Adipose tissue (tissue), 3 donors: Measurements from ENCODE around the gene HSF2BP. TPM values are rescaled to one million over a fixed set of nuclear protein-coding genes. Genes with fewer than 3 reads are reported as not detected.
"Not testable (repeated sequence)": the region's sequence is repeated elsewhere in the genome, so short reads cannot be mapped to it uniquely, and the experiment has no call there.

Experiments used
- H3K27ac ChIP-seq: one replicate; pipeline ENCODE4 v1.5.1; 2013; ENCODE audit warnings: low read depth, low read length
- WGBS, 3 donors: extraction: QIAGEN DNeasy Blood & Tissue Kit; methylation state at CpG; one replicate each; pipeline ENCODE4 v1.1.7; 2013; 5-methylcytosine and 5-hydroxymethylcytosine counted together
- polyA plus RNA-seq, 3 donors: library from polyadenylated mRNA; stranded (reverse); fragments of 200-250 nt; gene quantifications; one replicate each; pipeline ENCODE4 v1.2.3, GENCODE V29; 2013
- donor health status: healthy with polysubstance abuse.
- donor health status: Bipolar disorder and iron deficiency.
- donor health status: healthy.

HSF2BP gene
- polyA plus RNA-seq, 3 donors: 0.09 to 0.34 (median 0.27) TPM

GRCh38 chr21:43689556-43690337 is 30.5 kb upstream of the HSF2BP start:
- 93 to 96% (median 93%) methylated on average over 30 to 32 of the region's 32 CpGs for WGBS, 3 donors
- H3K27ac ChIP-seq: no peak overlapping the region

DNA sequence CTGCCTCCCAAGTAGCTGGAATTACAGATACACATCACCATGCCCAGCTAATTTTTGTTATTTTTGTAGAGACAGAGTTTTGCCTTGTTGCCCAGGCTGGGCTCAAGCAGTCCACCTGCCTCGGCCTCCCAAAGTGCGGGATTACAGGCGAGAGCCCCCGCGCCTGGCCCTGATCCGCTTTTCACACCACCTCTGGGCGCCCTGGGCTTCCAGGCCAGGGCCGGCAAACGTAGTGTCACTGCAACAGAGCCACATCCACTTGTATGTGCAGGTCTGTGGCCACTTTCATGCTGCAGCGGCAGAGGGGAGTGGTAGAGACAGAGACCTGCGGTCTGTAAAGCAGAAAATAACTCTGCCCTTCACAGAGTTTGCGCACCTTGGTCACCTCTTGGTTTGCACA is 29.6 kb upstream of the HSF2BP start:
- WGBS, 3 donors: 94 to 96% (median 95%) methylated on average over 12 of the region's 12 CpGs
- no peak overlapping the region for H3K27ac ChIP-seq

GRCh38 chr21:43687566-43688399 is 28.5 kb upstream of the HSF2BP start:
- WGBS, 3 donors: 75 to 83% (median 76%) methylated on average over 27 of the region's 27 CpGs
- H3K27ac ChIP-seq: no peak overlapping the region

- H3K27ac ChIP-seq: no peak overlapping the region
- 78 to 88% (median 79%) methylated on average over 21 of the region's 21 CpGs for WGBS, 3 donors
These were observed 27.7 kb upstream of the HSF2BP start for GRCh38 chr21:43686811-43687565.

GRCh38 chr21:43684424-43684823 is 25.1 kb upstream of the HSF2BP start:
- WGBS, 3 donors: 59 to 86% (median 62%) methylated on average over 3 of the region's 3 CpGs
- H3K27ac ChIP-seq: no peak overlapping the region

- no peak overlapping the region for H3K27ac ChIP-seq
These were observed 22.4 kb upstream of the HSF2BP start for GRCh38 chr21:43681650-43682049.

GRCh38 chr21:43680421-43680820 is 21.1 kb upstream of the HSF2BP start:
- H3K27ac ChIP-seq: not testable (repeated sequence)
- WGBS, 3 donors: 80 to 98% (median 81%) methylated on average over 6 of the region's 6 CpGs

More at GRCh38 chr21:43681650-43682049, 22.4 kb upstream of the HSF2BP start:
- WGBS, 3 donors: 96 to 98% (median 97%) methylated on average over 6 of the region's 6 CpGs

DNA sequence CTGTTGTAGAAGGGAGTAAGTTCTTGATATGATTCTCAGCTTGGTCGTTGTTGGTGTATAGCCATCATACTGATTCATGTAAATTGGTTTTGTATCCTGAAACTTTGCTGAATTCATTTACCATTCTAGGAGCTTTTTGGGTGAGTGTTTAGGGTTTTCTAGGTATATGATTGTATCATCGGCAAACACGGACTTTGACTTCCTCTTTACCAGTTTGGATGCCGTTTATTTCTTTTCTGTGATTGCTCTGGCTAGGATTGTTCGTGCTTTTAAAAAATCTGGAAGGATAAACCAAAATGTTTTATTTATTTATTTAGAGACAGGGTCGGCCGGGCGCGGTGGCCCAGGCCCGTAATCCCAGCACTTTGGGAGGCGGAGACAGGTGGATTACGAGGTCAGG is 20.7 kb upstream of the HSF2BP start:
- H3K27ac ChIP-seq: no peak overlapping the region
- 95 to 96% (median 95%) methylated on average over 12 of the region's 12 CpGs for WGBS, 3 donors

- WGBS, 3 donors: 91 to 94% (median 92%) methylated on average over 15 of the region's 15 CpGs
- H3K27ac ChIP-seq: no peak overlapping the region
These were observed 17.1 kb upstream of the HSF2BP start for GRCh38 chr21:43676391-43676790.

DNA sequence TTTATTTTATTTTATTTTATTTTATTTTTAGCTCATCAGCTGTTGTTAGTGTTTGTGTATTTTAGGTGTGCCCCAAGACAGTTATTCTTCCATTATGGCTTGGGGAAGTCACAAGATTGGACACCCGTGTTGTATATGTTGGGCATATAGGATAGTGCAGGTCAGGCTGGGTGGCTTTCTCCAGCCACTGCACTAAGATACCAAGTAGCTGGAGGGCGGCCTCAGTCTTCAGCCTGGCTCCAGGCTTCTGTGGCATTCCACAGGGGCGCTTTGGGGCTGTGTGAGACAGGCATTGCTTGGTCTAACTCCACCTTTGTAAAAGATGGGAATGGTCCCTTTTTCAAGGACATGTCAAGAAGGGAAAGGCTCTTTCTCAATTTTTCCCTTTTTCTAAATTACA is 16.6 kb upstream of the HSF2BP start:
- 91 to 94% (median 93%) methylated on average over 3 of the region's 3 CpGs for WGBS, 3 donors
- no peak overlapping the region for H3K27ac ChIP-seq

DNA sequence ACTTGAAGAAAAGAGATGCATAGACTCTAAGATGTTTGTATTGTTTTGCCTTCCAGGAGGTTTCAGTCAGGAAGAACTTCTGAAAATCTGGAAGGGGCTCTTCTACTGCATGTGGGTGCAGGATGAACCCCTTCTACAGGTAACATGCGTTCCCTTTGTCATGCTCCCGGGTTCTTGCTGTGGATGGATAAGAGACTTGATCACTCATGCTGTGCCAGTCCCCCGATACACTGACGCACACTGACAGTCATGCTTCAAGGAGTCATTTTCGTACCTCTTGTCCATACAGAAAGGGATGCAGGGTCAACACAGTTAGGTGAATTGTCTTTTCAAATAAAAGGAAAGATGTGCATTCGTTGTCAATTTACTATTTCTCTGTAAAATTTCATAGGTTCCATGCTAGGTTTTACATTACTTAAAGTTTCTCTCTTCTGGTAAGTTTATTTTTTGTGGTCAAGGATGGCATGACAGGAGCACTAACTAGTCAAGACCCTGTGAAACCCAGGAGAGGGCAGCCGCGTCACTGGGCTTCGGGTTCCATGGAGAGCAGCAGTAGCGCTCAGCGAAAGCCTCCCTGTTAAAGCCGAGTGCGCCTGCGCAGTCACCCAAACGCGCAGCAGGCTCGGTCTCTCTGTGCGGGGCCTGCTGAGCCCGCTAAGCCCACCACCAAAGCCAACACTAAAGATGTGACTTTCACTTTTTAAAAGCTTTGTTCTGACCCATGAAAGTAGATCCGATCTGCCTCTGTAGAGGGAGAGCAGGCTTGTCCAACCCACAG is 10.7 kb upstream of the HSF2BP start:
- WGBS, 3 donors: 91 to 92% (median 91%) methylated on average over 20 of the region's 20 CpGs
- H3K27ac ChIP-seq: no peak overlapping the region

DNA sequence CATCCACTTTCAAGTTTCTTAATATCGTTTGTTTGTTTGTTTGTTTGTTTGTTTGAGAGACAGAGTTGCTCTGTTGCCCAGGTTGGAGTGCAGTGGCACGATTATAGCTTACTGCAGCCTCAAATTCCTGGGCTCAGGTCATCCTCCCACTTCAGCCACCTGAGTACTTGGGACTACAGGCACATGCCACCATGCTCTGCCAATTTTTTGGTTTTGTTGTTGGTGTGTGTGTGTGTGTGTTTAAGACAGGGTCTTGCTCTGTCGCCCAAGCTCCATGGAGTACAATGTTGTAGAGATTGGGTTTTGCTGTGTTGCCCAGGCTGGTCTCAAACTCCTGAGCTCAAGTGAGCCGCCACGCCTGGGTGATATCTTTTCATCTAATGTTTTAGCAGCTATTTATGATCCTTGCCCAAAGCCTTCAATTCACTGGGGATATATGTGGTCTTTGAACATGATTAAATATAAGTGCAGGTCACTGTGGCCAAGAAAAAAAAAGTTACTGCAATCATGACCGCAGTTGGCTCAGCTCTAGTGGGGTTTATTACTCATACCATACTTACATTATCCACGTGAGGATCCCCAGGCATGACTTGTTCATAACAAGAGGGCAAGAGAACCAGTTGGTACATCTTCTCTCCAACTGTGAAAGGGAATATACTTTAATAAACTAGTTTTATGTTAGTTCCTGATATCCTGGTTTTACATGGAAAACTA is 8.1 kb upstream of the HSF2BP start:
- H3K27ac ChIP-seq: no peak overlapping the region
- WGBS, 3 donors: 84 to 89% (median 88%) methylated on average over 7 of the region's 7 CpGs

- 92 to 96% (median 95%) methylated on average over 4 of the region's 4 CpGs for WGBS, 3 donors
- no peak overlapping the region for H3K27ac ChIP-seq
These were observed 6.6 kb upstream of the HSF2BP start for GRCh38 chr21:43665879-43666278.

DNA sequence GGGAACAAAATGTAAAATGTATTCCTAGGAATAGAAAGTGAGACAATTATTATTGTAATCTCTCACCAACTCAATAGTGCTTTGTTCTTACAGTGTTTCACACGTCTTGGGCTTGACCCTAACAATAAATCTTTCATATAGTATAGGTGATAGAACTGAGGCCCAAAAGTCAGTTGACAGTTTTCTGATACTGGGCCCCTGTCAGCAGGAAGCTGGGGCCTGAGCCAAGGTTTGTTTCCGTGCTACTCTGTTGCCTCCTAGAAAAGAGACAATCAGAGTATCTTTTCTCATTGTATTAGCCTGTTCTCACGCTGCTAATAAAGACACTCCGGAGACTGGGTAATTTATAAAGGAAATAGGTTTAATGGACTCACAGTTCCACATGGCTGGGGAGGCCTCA is 5.1 kb upstream of the HSF2BP start:
- 30 to 51% (median 32%) methylated on average over 4 of the region's 4 CpGs for WGBS, 3 donors
- H3K27ac ChIP-seq: no peak overlapping the region

GRCh38 chr21:43663033-43663432 is 3.7 kb upstream of the HSF2BP start:
- WGBS, 3 donors: 91 to 94% (median 94%) methylated on average over 9 of the region's 9 CpGs
- no peak overlapping the region for H3K27ac ChIP-seq

DNA sequence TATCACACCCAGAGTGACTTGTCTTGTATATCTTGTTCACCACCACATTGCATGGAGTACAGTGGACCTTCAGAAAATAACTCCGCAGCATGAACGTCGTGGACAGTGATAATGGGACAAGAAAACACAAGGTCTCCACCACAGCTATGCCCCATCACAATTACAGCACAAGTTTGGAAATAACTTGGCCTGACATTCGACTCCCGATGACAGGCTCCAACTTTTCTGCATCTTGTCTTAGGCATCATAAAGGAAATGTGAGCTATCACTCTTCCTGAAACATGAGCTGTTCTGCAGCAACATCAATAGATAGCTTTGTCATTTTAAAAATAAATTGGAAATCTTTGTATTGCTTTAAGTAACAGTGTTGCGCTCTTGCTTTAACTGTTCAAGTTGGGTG is 3.0 kb upstream of the HSF2BP start:
- no peak overlapping the region for H3K27ac ChIP-seq
- 69 to 79% (median 71%) methylated on average over 6 of the region's 6 CpGs for WGBS, 3 donors

DNA sequence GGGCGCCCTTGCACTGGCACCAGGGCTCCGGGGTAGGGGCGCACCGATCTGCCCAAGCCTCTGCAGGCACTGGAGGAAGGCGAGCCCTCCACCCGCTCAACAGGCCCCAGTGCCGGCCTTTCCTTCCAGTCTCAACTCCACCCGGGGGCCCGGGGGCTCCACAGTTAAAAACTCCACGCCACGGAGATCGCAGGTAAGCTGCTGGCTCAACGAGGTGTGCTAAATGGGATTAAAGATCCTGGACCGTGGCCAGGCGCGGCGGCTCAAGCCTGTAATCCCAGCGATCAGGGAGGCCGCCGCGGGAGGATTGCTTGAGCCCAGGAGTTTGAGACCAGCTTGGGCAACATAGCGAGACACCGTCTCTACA is 536 bp downstream of the HSF2BP start:
- H3K27ac ChIP-seq: no peak overlapping the region
- 88 to 89% (median 89%) methylated on average over 23 of the region's 23 CpGs for WGBS, 3 donors
